ENCODE results near the gene SPEM2.
"Not testable (repeated sequence)": the region's sequence is repeated elsewhere in the genome, so short reads cannot be mapped to it uniquely, and the experiment has no call there.

The SPEM2 gene

DNA sequence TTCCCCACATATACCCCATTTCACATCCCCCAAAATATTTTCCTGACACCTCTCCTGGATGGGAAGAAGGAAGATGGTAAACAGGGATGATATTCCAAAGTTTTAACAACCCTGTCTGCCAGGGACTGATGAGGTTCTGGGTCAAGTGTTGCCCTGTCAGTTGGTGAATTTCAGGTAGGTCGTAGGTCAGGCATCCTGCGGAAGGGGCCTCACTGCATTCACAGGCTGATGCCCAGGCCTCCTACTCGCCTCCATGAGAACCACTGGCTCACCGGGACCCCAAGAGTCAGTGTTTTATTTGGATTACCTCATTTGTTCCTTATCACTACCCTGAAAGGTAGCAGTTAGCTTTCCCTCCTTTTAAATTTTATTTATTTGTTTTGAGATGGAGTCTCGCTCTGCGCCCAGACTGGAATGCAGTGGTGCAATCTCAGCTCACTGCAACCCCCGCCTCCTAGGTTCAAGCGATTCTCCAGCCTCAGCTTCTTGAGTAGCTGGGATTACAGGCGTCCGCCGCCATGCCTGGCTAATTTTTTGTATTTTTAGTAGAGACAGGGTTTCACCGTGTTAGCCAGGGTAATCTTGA is 43.5 kb downstream of the SPEM2 start:
- Histone ChIP-seq H3K9me3 (ENCODE audit: severe bottlenecking) (no peaks in the 10 kb centered on the region), H3K36me3 (ENCODE audit: low read depth) (peaks cover 27% of the 10 kb centered on the region), H3K27ac (ENCODE audit: poor library complexity, severe bottlenecking) (no peak overlapping the region), H3K4me3 (ENCODE audit: severe bottlenecking) (no peak overlapping the region), H3K4me1 (ENCODE audit: insufficient read depth, poor library complexity, severe bottlenecking) (no peaks in the 10 kb centered on the region), H3K27me3 (ENCODE audit: insufficient read depth, poor library complexity, severe bottlenecking) (no peaks in the 10 kb centered on the region)
- TF ChIP-seq, protein P1, sequence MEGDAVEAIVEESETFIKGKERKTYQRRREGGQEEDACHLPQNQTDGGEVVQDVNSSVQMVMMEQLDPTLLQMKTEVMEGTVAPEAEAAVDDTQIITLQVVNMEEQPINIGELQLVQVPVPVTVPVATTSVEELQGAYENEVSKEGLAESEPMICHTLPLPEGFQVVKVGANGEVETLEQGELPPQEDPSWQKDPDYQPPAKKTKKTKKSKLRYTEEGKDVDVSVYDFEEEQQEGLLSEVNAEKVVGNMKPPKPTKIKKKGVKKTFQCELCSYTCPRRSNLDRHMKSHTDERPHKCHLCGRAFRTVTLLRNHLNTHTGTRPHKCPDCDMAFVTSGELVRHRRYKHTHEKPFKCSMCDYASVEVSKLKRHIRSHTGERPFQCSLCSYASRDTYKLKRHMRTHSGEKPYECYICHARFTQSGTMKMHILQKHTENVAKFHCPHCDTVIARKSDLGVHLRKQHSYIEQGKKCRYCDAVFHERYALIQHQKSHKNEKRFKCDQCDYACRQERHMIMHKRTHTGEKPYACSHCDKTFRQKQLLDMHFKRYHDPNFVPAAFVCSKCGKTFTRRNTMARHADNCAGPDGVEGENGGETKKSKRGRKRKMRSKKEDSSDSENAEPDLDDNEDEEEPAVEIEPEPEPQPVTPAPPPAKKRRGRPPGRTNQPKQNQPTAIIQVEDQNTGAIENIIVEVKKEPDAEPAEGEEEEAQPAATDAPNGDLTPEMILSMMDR (IDR thresholded peaks at IDR 0.05; ENCODE audit: poor library complexity, severe bottlenecking): no peak
- DNase-seq (ENCODE audit: low spot score) (no peak), ATAC-seq (ENCODE audit: low read depth) (no peak)

DNA sequence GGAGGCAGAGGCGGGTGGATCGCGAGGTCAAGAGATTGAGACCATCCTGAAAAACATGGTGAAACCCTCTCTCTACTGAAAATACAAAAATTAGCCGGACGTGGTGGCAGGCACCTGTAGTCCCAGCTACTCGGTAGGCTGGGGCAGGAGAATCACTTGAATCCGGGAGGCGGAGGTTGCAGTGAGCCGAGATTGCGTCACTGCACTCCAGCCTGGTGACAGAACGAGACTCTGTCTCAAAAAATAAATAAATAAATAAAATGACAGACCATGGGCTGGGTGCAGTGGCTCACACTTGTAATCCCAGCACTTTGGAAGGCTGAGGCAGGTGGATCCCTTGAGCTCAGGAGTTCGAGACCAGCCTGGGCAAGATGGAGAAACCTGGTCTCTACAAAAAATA is 44.4 kb downstream of the SPEM2 start:
- not testable (repeated sequence) for H3K27me3 ChIP-seq (ENCODE audit: insufficient read depth, poor library complexity, severe bottlenecking); H3K27ac ChIP-seq (ENCODE audit: poor library complexity, severe bottlenecking); DNase-seq (ENCODE audit: low spot score); H3K4me1 ChIP-seq (ENCODE audit: insufficient read depth, poor library complexity, severe bottlenecking); H3K4me3 ChIP-seq (ENCODE audit: severe bottlenecking); ATAC-seq (ENCODE audit: low read depth); H3K9me3 ChIP-seq (ENCODE audit: severe bottlenecking)
- peaks cover 31% of the 10 kb centered on the region for H3K36me3 ChIP-seq (ENCODE audit: low read depth)

DNA sequence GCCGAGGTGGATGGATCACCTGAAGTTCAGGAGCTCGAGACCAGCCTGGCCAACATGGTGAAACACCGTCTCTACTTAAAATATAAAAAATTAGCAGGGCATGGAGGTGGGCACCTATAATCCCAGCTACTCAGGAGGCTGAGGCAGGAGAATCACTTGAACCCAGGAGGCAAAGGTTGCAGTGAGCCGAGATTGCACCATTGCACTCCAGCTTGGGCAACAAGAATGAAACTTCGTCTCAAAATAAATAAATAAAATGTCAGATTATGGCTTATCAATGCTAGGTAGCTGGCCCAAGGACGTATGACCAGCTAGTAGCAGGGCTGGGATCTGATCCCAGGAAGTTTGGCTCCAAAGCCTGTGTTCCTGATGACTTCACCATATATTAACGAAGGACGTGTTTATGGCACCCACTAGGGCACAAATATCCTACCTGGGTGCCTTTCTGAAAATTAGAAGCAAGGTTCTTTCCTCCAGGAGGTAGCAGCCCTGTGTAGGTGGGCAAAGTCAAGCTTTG is 45.1 kb downstream of the SPEM2 start:
- H3K36me3 ChIP-seq (ENCODE audit: low read depth): peaks cover 33% of the 10 kb centered on the region
- not testable (repeated sequence) for H3K27me3 ChIP-seq (ENCODE audit: insufficient read depth, poor library complexity, severe bottlenecking); H3K27ac ChIP-seq (ENCODE audit: poor library complexity, severe bottlenecking); ATAC-seq (ENCODE audit: low read depth); H3K4me1 ChIP-seq (ENCODE audit: insufficient read depth, poor library complexity, severe bottlenecking); DNase-seq (ENCODE audit: low spot score); H3K9me3 ChIP-seq (ENCODE audit: severe bottlenecking); H3K4me3 ChIP-seq (ENCODE audit: severe bottlenecking)

DNA sequence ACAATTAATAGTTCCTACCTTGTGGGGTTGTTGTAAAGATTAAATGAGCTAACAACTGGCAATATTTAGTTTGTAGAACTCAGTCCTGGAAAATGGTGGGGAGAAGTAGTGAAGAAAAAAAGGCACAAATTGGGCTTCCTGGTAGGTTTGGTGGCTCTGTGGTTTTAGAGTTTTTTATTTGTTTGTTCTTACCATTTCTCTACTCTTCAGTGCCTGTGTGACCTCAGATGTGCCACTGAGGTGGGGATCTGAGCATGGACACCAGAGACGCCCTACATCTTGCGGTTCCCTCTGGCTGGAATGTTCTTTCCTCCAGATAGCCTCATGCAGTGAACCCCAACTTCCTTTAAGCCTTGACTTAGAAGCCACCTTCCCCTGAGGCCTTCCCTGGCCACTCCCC is 46.3 kb downstream of the SPEM2 start:
- no peak overlapping the region for H3K27ac ChIP-seq (ENCODE audit: poor library complexity, severe bottlenecking)
- H3K9me3 ChIP-seq (ENCODE audit: severe bottlenecking): no peaks in the 10 kb centered on the region
- peaks cover 17% of the 10 kb centered on the region for H3K4me1 ChIP-seq (ENCODE audit: insufficient read depth, poor library complexity, severe bottlenecking)
- H3K27me3 ChIP-seq (ENCODE audit: insufficient read depth, poor library complexity, severe bottlenecking): no peaks in the 10 kb centered on the region
- no peak for ATAC-seq (ENCODE audit: low read depth)
- no peak for DNase-seq (ENCODE audit: low spot score)
- peaks cover 26% of the 10 kb centered on the region for H3K36me3 ChIP-seq (ENCODE audit: low read depth)
- H3K4me3 ChIP-seq (ENCODE audit: severe bottlenecking): no peak overlapping the region
- TF ChIP-seq, protein P1 (IDR thresholded peaks at IDR 0.05; ENCODE audit: poor library complexity, severe bottlenecking): no peak

DNA sequence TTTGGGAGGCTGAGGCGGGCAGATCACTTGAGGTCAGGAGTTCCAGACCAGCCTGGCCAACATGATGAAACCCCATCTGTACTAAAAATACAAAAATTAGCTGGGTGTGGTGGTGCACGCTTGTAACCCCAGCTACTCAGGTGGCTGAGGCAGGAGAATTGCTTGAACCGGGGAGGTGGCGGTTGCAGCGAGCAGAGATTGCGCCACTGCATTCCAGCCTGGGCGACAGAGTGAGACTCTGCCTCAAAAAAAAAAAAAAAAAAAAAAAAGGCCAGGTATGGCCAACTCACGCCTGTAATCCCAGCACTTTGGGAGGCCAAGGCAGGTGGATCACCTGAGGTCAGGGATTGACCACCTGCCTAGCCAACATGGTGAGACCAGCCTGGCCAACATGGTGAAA is 49.4 kb downstream of the SPEM2 start:
- not testable (repeated sequence) for ATAC-seq (ENCODE audit: low read depth); H3K4me3 ChIP-seq (ENCODE audit: severe bottlenecking); DNase-seq (ENCODE audit: low spot score); H3K9me3 ChIP-seq (ENCODE audit: severe bottlenecking); H3K27me3 ChIP-seq (ENCODE audit: insufficient read depth, poor library complexity, severe bottlenecking)
- Histone ChIP-seq H3K27ac (ENCODE audit: poor library complexity, severe bottlenecking) (peak overlapping the region; percentile 95), H3K36me3 (ENCODE audit: low read depth) (peaks cover 11% of the 10 kb centered on the region; the same call in 1 of the 2 replicates), H3K4me1 (ENCODE audit: insufficient read depth, poor library complexity, severe bottlenecking) (peaks cover 24% of the 10 kb centered on the region)

DNA sequence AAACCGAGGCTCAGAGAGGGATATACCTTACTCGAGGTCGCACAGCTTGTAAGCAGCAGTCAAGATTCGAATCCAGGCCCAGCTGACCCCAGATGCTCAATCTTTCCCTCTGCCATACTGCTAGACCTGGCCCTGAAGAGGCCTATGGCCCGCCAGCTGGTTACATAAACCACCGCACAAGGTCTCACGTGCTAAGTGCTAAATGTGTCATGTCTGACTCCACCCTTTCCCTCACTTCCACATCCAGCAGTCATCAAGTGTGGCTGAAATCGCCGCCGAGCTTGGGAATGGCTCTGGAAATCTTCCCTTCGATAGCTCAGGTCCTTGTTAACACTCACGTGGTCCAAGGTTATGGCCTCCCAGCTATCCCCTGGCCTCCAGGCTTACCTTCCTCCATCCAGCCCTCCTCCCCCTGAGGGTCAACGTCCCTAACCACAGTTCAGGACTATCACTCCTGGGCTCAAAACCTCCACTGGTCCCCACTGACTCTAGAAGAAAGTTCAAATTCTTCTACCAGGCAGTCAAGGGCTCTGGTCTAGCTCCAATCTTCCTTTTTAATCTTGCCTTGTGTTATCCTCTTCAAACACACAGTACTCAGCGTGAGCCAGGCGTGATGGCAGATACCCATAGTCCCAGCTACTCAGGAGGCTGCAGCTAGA is 50.5 kb downstream of the SPEM2 start:
- peaks cover 24% of the 10 kb centered on the region for H3K4me1 ChIP-seq (ENCODE audit: insufficient read depth, poor library complexity, severe bottlenecking)
- ATAC-seq (ENCODE audit: low read depth) (no peak), DNase-seq (ENCODE audit: low spot score) (no peak)
- TF ChIP-seq, protein P1 (IDR thresholded peaks at IDR 0.05; ENCODE audit: poor library complexity, severe bottlenecking): no peak
- H3K4me3 ChIP-seq (ENCODE audit: severe bottlenecking): no peak overlapping the region
- no peaks in the 10 kb centered on the region for H3K27me3 ChIP-seq (ENCODE audit: insufficient read depth, poor library complexity, severe bottlenecking)
- H3K36me3 ChIP-seq (ENCODE audit: low read depth): peaks cover 9% of the 10 kb centered on the region; the same call in 1 of the 2 replicates
- no peaks in the 10 kb centered on the region for H3K9me3 ChIP-seq (ENCODE audit: severe bottlenecking)
- peak overlapping the region; percentile 95 for H3K27ac ChIP-seq (ENCODE audit: poor library complexity, severe bottlenecking)

All from RWPE2 (cell line).